ENCODE measurements around the gene LRRC36. TPM values are rescaled to one million over a fixed set of nuclear protein-coding genes. Genes with fewer than 3 reads are reported as not detected.

LRRC36 gene
- total RNA-seq, 1 experiment from 2014 or later = 0.13 TPM

GRCh38 chr16:67400901-67401300, 74.3 kb downstream of the LRRC36 start (continued):
- TF ChIP-seq E2F1 (CRISPR knock-in tag; IDR thresholded peaks at IDR 0.05) (no peak), CREB1 (CRISPR knock-in tag; IDR thresholded peaks at IDR 0.05) (no peak), FOXJ3 (CRISPR knock-in tag; IDR thresholded peaks at IDR 0.05; ENCODE audit: borderline replicate concordance) (no peak), JAZF1 (CRISPR knock-in tag; IDR thresholded peaks at IDR 0.05) (no peak), ZNF671 (CRISPR knock-in tag; IDR thresholded peaks at IDR 0.05) (no peak), PRDM15 (CRISPR knock-in tag; IDR thresholded peaks at IDR 0.05) (no peak)
- TF ChIP-seq, protein P1, sequence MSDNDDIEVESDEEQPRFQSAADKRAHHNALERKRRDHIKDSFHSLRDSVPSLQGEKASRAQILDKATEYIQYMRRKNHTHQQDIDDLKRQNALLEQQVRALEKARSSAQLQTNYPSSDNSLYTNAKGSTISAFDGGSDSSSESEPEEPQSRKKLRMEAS (CRISPR knock-in tag; IDR thresholded peaks at IDR 0.05) = no peak
- TF ChIP-seq, protein P2, sequence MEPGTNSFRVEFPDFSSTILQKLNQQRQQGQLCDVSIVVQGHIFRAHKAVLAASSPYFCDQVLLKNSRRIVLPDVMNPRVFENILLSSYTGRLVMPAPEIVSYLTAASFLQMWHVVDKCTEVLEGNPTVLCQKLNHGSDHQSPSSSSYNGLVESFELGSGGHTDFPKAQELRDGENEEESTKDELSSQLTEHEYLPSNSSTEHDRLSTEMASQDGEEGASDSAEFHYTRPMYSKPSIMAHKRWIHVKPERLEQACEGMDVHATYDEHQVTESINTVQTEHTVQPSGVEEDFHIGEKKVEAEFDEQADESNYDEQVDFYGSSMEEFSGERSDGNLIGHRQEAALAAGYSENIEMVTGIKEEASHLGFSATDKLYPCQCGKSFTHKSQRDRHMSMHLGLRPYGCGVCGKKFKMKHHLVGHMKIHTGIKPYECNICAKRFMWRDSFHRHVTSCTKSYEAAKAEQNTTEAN (CRISPR knock-in tag; IDR thresholded peaks at IDR 0.05) = no peak

DNA sequence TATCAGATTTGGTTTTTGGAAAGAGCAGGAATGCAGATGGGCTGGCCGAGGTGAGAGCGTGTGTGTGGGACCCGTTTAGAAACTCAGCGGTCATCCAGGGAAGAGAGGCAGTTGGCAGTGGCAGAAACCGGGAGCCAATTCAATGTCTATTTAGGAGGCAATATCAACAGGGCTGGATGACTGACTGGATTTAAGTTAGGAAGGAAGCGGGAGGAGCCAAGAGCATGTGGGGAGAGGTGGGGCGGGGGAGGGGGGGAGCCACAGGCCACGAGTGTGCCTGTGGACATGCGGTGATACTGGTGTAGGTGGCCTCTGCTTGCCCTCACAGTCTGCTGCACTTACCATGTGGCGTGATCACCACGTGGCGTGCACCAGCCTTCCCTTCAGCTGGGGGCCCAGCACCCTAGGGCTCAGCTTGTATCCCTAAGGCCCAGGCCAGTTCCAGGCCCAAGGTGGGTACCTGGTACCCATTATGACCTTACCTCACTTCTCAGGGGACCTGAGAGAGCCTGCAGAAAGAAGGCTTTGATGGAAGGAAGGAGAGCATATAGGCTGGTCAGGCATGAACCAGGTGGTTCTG, 77.5 kb downstream of the LRRC36 start:
- no peak overlapping the region for H3K4me3 Mint-ChIP-seq
- H3K4me1 Mint-ChIP-seq = peaks cover 36% of the 10 kb centered on the region
- ChIA-PET CTCF (interaction anchor here (0.7 to 7.0 kb wide), 3 partner anchors 10 to 117 kb away, joined by 3 to 36 read pairs (median 5); partner anchors contain the start of gene TPPP3), POLR2A (no interaction called here)
- no peaks in the 10 kb centered on the region for H3K9me3 Mint-ChIP-seq
- H3K36me3 Mint-ChIP-seq = no peaks in the 10 kb centered on the region
- no peak for DNase-seq (ENCODE audit: low spot score)
- H3K27me3 Mint-ChIP-seq (ENCODE audit: low read depth) = peaks cover 21% of the 10 kb centered on the region
- no peak for TF ChIP-seq HMGA2 (CRISPR knock-in tag; IDR thresholded peaks at IDR 0.05)
- TF ChIP-seq CTCF (IDR thresholded peaks at IDR 0.05) = no peak
- ATAC-seq = no peak
- H3K27ac Mint-ChIP-seq = no peak overlapping the region

GRCh38 chr16:67404740-67405226, 78.2 kb downstream of the LRRC36 start:
- H3K4me1 Mint-ChIP-seq = peaks cover 36% of the 10 kb centered on the region
- no peak for DNase-seq (ENCODE audit: low spot score)
- H3K4me3 Mint-ChIP-seq = no peak overlapping the region
- no peaks in the 10 kb centered on the region for H3K36me3 Mint-ChIP-seq
- ChIA-PET CTCF (interaction anchor here (1.1 to 7.0 kb wide), 4 partner anchors 10 to 116 kb away, joined by 3 to 36 read pairs (median 4); partner anchors contain the start of gene TPPP3), POLR2A (no interaction called here)
- peak; percentile 12; the same call in 1 of the 2 replicates for ATAC-seq
- peaks cover 22% of the 10 kb centered on the region for H3K27me3 Mint-ChIP-seq (ENCODE audit: low read depth)
- no peaks in the 10 kb centered on the region for H3K9me3 Mint-ChIP-seq
- H3K27ac Mint-ChIP-seq = no peak overlapping the region
- TF ChIP-seq JUN (CRISPR knock-in tag; IDR thresholded peaks at IDR 0.05) = no peak
- TF ChIP-seq ERG (CRISPR knock-in tag; IDR thresholded peaks at IDR 0.05) = no peak
- TF ChIP-seq ATF1 (CRISPR knock-in tag; IDR thresholded peaks at IDR 0.05) = no peak
- no peak for TF ChIP-seq ZNF232 (CRISPR knock-in tag; IDR thresholded peaks at IDR 0.05)
- TF ChIP-seq PRDM15 (CRISPR knock-in tag; IDR thresholded peaks at IDR 0.05) = no peak
- TF ChIP-seq ZNF281 (CRISPR knock-in tag; IDR thresholded peaks at IDR 0.05) = no peak
- no peak for TF ChIP-seq KAT7 (CRISPR knock-in tag; IDR thresholded peaks at IDR 0.05; ENCODE audit: borderline replicate concordance)

All from WTC11 (cell line).